ENCODE data around the gene MEP1A. TPM values are rescaled to one million over a fixed set of nuclear protein-coding genes. Genes with fewer than 3 reads are reported as not detected.
"Not testable (repeated sequence)": the region's sequence is repeated elsewhere in the genome, so short reads cannot be mapped to it uniquely, and the experiment has no call there.

MEP1A gene, protein sequence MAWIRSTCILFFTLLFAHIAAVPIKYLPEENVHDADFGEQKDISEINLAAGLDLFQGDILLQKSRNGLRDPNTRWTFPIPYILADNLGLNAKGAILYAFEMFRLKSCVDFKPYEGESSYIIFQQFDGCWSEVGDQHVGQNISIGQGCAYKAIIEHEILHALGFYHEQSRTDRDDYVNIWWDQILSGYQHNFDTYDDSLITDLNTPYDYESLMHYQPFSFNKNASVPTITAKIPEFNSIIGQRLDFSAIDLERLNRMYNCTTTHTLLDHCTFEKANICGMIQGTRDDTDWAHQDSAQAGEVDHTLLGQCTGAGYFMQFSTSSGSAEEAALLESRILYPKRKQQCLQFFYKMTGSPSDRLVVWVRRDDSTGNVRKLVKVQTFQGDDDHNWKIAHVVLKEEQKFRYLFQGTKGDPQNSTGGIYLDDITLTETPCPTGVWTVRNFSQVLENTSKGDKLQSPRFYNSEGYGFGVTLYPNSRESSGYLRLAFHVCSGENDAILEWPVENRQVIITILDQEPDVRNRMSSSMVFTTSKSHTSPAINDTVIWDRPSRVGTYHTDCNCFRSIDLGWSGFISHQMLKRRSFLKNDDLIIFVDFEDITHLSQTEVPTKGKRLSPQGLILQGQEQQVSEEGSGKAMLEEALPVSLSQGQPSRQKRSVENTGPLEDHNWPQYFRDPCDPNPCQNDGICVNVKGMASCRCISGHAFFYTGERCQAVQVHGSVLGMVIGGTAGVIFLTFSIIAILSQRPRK
- 10 to 100 TPM in 1 of 5 donors, 1 to 10 TPM in 1, under 1 TPM in 1, not detected in 2; 0.43 to 15.6 (median 9.8) TPM for total RNA-seq
- not detected for polyA plus RNA-seq
- long read RNA-seq, donor 1: 0 reads
- long read RNA-seq, donor 2, partial matches to known transcripts: 0 of 2 reads
- long read RNA-seq, donor 2, other reads (novel, unspliced or antisense): 0 of 2 reads
- long read RNA-seq, donor 3: 0 reads
- long read RNA-seq, donor 4: 0 reads
- long read RNA-seq, donor 5: 0 reads
- long read RNA-seq, donor 6, partial matches to known transcripts: 0 of 1 reads
- long read RNA-seq, donor 6, other reads (novel, unspliced or antisense): 0 of 1 reads
- long read RNA-seq, donor 7, partial matches to known transcripts: 14 of 18 reads
- long read RNA-seq, donor 7, other reads (novel, unspliced or antisense): 0 of 18 reads
- long read RNA-seq, donor 8: 0 reads
- long read RNA-seq, donor 9: 0 reads
- long read RNA-seq, donor 10, transcript MEP1A-201 (14 exons, 2,892 nt): major isoform, 10 of 27 reads
- long read RNA-seq, donor 10, partial matches to known transcripts: 17 of 27 reads
- long read RNA-seq, donor 10, other reads (novel, unspliced or antisense): 0 of 27 reads

DNA sequence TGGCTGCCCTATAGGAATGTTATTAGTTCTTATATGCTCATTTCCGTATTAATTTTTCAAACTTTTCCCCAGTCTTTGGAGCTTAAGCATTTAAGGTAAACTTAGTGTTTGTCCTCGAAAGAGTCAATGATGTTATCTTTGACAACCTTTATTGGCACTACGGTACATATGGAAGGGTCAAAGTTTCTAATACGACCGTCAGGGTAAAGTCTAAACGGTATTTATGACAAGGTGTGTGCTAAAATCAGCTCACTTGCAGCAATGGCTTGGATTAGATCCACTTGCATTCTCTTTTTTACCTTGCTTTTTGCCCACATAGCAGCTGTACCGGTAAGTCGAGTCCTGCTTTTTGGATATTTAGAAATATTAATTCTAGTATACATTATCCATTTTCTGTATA lies at the start of gene MEP1A:
MEP1A (plus strand) TSS at position 252 of the 400 bp plus-strand sequence; CDS start at position 262, 10 bp downstream.
- Histone ChIP-seq H3K4me1 (no peaks in the 10 kb centered on the region), H3K36me3 (no peaks in the 10 kb centered on the region), H3K9me3 (no peaks in the 10 kb centered on the region), H3K27me3 (no peaks in the 10 kb centered on the region), H3K4me3 (no peak within 1 kb of the TSS), H3K27ac (no peak within 1 kb of the TSS)
- no peak for TF ChIP-seq POLR2A (IDR thresholded peaks at IDR 0.05)
- TF ChIP-seq POLR2AphosphoS5 (IDR thresholded peaks at IDR 0.05): no peak
- TF ChIP-seq, protein P1, sequence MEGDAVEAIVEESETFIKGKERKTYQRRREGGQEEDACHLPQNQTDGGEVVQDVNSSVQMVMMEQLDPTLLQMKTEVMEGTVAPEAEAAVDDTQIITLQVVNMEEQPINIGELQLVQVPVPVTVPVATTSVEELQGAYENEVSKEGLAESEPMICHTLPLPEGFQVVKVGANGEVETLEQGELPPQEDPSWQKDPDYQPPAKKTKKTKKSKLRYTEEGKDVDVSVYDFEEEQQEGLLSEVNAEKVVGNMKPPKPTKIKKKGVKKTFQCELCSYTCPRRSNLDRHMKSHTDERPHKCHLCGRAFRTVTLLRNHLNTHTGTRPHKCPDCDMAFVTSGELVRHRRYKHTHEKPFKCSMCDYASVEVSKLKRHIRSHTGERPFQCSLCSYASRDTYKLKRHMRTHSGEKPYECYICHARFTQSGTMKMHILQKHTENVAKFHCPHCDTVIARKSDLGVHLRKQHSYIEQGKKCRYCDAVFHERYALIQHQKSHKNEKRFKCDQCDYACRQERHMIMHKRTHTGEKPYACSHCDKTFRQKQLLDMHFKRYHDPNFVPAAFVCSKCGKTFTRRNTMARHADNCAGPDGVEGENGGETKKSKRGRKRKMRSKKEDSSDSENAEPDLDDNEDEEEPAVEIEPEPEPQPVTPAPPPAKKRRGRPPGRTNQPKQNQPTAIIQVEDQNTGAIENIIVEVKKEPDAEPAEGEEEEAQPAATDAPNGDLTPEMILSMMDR (IDR thresholded peaks at IDR 0.05): no peak
- WGBS, 5 donors: 44 to 70% (median 52%) methylated on average over 8 of the region's 8 CpGs
- intact Hi-C loops (cut with DNase I; ENCODE audit: low total_unique reads): no loop called here
- DNase-seq: no peak

- TF ChIP-seq POLR2A (IDR thresholded peaks at IDR 0.05) (no peak), POLR2AphosphoS5 (IDR thresholded peaks at IDR 0.05) (no peak), EP300 (IDR thresholded peaks at IDR 0.05) (no peak)
- TF ChIP-seq, protein P1 (IDR thresholded peaks at IDR 0.05): no peak
- no peaks in the 10 kb centered on the region for H3K4me1 ChIP-seq
- H3K9me3 ChIP-seq: no peaks in the 10 kb centered on the region
- intact Hi-C loops (cut with DNase I; ENCODE audit: low total_unique reads): no loop called here
- 78 to 89% (median 85%) methylated on average over 1 of the region's 1 CpG for WGBS, 5 donors
- H3K4me3 ChIP-seq: no peak overlapping the region
- no peak for DNase-seq
- H3K27ac ChIP-seq: no peak overlapping the region
- peaks cover 0 to 9% (median 0%) of the 10 kb centered on the region in 3 donors for H3K27me3 ChIP-seq
- no peaks in the 10 kb centered on the region for H3K36me3 ChIP-seq
Measured at GRCh38 chr6:46743425-46744158, 49.6 kb upstream of the MEP1A start.

DNA sequence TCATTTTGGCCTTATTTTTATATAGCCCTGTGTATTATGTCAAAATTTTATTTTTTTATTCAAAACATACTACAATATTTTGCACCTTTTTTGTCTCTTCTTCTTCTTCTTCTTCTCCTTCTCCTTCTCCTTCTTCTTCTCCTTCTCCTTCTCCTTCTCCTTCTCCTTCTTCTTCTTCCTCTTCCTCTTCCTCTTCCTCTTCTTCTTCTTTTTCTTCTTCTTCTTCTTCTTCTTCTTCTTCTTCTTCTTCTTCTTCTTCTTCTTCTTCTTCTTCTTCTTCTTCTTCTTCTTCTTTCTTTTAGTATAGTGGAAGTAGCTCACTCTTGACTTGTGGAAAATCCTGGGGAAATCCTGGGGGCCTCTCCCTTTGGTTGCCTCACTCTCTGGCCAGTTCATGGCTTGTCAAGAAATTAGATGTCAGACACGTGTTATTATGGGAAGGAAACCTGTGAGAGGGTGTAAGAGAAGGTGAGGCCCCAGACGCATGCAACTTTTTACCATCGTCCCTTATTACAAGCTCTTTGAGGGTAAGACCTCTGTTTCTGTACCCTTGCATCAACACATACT lies 48.9 kb upstream of the MEP1A start:
- intact Hi-C loops (cut with DNase I; ENCODE audit: low total_unique reads): not testable (repeated sequence)
- 75 to 87% (median 80%) methylated on average over 3 of the region's 3 CpGs for WGBS, 5 donors

GRCh38 chr6:46745973-46746372 lies 47.2 kb upstream of the MEP1A start:
- no peak for DNase-seq
- intact Hi-C loops (cut with DNase I; ENCODE audit: low total_unique reads): no loop called here
- no peaks in the 10 kb centered on the region for H3K36me3 ChIP-seq
- no peaks in the 10 kb centered on the region for H3K4me1 ChIP-seq
- no peak overlapping the region for H3K4me3 ChIP-seq
- WGBS, 5 donors: 49 to 68% (median 62%) methylated on average over 2 of the region's 2 CpGs
- no peaks in the 10 kb centered on the region for H3K27me3 ChIP-seq
- H3K27ac ChIP-seq: no peak overlapping the region
- TF ChIP-seq POLR2AphosphoS5 (IDR thresholded peaks at IDR 0.05) (no peak), POLR2A (IDR thresholded peaks at IDR 0.05) (no peak), EP300 (IDR thresholded peaks at IDR 0.05) (no peak)
- TF ChIP-seq, protein P1 (IDR thresholded peaks at IDR 0.05): no peak
- H3K9me3 ChIP-seq: no peaks in the 10 kb centered on the region

More for the DNA sequence above, 48.9 kb upstream of the MEP1A start:
- H3K27ac ChIP-seq, H3K9me3 ChIP-seq, H3K36me3 ChIP-seq, H3K4me1 ChIP-seq, H3K27me3 ChIP-seq, DNase-seq, H3K4me3 ChIP-seq: not testable (repeated sequence)
